ENCODE results near the gene TCP11. TPM values are rescaled to one million over a fixed set of nuclear protein-coding genes. Genes with fewer than 3 reads are reported as not detected.
A peak's percentile ranks its signal among the peaks of the same experiment; 100 is the strongest.

The TCP11 gene
- total RNA-seq, 4 donors from 2014 or later, result not detected

DNA sequence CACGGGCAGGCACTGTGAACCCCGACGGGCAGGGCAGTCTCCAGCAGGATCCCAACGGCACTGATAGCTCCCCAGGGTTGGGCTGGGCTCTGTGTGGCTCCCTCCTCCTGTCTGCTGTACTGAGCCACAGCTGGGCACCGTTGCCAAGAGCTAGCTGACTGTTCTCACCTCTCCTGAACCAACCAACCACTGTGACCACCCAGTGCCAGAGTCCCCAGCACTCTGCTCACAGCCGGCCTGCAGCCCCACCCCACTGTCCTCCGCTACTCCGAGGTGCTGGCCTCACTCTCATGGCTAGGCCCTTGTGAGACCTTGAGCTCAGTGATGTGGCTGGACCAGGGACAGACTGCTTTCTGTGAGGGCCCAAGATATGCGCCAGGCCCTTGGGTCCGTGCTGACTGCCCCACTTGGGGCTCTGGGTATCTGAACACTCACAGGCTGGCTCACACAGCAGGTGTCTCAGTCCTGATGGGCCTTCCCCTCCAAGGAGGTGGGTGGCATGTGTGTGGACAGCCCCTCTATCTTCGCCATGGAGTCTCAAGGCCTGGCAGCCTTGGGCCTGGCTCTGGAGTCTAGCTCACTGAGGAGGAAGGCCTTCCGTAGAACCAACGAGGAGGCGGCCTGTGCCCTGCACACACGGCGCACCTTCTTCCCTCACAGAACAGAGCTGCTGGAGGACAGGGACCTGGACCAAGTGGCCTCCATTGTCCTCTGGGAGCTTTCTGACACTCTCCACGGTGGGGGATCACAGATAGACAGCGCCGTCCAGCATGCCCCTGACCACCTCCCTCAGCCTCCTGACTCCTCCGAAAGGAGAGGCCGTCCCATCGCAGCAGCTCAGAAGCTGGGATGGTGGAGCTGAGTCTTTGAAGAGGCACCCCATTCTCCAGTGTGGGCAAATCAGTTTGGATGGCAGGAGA lies 53.5 kb downstream of the TCP11 start:
- H3K4me1 ChIP-seq, result peaks cover 0 to 24% (median 0%) of the 10 kb centered on the region in 4 donors
- peaks cover 0 to 73% (median 0%) of the 10 kb centered on the region in 3 donors for H3K36me3 ChIP-seq
- H3K4me3 ChIP-seq, result no peak overlapping the region
- no peaks in the 10 kb centered on the region for H3K9me3 ChIP-seq
- DNase-seq, result peak; percentile 11 to 43 (median 42)
- no peak for TF ChIP-seq POLR2A (IDR thresholded peaks at IDR 0.05)
- TF ChIP-seq, protein P1, sequence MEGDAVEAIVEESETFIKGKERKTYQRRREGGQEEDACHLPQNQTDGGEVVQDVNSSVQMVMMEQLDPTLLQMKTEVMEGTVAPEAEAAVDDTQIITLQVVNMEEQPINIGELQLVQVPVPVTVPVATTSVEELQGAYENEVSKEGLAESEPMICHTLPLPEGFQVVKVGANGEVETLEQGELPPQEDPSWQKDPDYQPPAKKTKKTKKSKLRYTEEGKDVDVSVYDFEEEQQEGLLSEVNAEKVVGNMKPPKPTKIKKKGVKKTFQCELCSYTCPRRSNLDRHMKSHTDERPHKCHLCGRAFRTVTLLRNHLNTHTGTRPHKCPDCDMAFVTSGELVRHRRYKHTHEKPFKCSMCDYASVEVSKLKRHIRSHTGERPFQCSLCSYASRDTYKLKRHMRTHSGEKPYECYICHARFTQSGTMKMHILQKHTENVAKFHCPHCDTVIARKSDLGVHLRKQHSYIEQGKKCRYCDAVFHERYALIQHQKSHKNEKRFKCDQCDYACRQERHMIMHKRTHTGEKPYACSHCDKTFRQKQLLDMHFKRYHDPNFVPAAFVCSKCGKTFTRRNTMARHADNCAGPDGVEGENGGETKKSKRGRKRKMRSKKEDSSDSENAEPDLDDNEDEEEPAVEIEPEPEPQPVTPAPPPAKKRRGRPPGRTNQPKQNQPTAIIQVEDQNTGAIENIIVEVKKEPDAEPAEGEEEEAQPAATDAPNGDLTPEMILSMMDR (IDR thresholded peaks at IDR 0.05), result no peak
- no peaks in the 10 kb centered on the region for H3K27me3 ChIP-seq
- no peak overlapping the region for H3K27ac ChIP-seq

DNA sequence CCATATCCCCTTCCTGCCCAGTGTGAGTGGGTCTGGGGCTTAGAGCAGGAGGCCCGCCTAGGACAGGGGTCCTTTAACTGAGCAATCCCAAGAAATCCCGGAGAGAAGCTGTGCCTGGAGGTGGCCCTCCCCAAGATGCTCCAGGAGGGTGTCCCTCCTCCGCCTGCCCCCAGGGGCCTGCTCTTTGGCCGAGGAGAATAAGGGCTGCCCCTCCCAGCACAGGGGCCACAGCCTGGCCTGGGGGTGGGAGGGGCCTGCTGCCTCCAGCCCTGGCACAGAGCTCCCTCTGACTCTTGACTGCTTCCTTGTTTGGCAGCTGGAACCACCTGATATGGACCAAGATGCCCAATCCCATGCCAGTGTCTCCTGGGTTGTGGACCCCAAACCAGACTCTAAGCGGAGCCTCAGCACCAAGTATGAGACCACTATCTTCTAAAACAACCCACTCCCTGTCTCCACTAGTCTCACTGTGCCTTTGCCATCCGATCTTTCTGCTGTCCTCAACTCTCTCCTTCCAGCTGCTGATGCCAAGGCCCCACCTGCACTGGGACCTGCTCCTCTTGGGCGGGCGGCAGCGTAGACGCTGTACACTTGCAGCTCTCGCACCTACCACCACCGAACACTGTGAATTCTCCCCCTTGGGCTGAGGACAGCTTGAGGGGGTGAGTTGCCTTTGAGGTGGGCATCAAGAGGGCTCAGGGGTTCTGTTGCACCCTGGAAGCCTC lies 54.3 kb downstream of the TCP11 start:
- TF ChIP-seq POLR2A (IDR thresholded peaks at IDR 0.05), result no peak
- no peak overlapping the region for H3K27ac ChIP-seq
- H3K36me3 ChIP-seq, result peaks cover 0 to 81% (median 0%) of the 10 kb centered on the region in 3 donors
- DNase-seq, result peak in 1 of 3 donors; percentile 29
- no peaks in the 10 kb centered on the region for H3K27me3 ChIP-seq
- H3K4me3 ChIP-seq, result no peak overlapping the region
- peaks cover 0 to 23% (median 0%) of the 10 kb centered on the region in 4 donors for H3K4me1 ChIP-seq
- no peaks in the 10 kb centered on the region for H3K9me3 ChIP-seq

DNA sequence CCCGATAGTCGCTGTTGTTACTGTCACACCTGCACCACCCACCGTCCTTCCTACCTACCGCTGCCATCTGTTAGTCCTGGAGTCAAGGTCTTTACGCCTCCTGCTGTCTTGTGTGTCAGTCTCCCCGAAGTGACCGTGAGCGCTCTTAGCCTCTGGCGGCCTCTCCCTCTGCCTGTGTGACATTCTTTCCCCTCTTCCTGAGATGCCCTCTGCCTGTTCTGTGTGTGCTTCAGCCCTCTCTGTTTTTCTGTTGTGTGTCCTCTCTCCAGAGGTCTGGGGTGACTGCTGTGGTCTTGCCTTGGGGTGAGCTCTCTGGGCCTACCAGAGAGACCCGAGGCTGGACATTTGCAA lies 54.9 kb downstream of the TCP11 start:
- H3K27me3 ChIP-seq, result no peaks in the 10 kb centered on the region
- DNase-seq, result peak in 1 of 3 donors; percentile 27
- H3K36me3 ChIP-seq, result peaks cover 0 to 86% (median 0%) of the 10 kb centered on the region in 3 donors
- no peak overlapping the region for H3K4me3 ChIP-seq
- H3K4me1 ChIP-seq, result peaks cover 0 to 23% (median 0%) of the 10 kb centered on the region in 4 donors
- TF ChIP-seq, protein P1 (IDR thresholded peaks at IDR 0.05), result no peak
- TF ChIP-seq POLR2A (IDR thresholded peaks at IDR 0.05), result no peak
- no peaks in the 10 kb centered on the region for H3K9me3 ChIP-seq
- no peak overlapping the region for H3K27ac ChIP-seq

DNA sequence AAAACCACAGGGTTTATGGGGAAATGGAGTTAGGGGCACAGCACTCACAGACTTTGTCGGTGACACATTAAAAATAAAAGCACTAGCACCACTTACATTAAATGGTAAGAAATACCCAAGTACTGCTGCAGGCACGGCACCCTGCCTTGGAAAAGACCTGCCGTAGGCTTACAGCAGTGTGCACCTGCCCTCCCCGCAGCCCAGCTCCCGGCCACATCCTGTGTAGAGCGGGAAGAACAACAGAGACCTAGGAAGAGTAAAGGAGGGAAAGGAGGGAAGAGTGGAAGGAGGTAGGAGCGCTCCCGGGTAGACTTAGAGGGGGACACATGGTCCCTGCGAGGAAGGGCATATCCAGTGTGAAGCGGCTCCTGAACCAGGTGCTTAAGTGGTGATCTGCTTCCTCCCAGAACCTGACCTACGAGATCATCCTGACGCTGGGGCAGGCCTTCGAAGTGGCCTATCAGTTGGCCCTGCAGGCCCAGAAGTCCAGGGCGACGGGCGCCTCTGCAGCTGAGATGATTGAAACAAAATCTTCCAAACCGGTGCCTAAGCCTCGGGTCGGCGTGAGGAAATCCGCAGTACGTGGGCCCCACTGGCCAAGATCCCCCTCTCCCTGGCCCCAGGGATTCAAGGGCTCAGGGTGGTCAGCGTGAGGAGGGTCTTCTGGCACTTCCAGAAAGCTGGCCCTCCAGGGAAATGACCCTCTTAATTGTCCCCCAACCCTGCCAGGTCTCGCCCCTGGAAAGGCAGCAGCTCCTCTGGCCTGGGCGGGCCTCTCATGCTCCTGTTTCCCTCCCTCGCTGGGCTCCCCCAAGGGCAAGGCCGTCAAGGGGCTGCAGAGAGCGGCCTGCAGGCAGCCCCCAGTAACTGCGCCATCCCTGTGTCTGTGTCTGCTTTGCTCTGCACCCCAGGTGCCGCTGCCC lies 55.5 kb downstream of the TCP11 start:
- no peaks in the 10 kb centered on the region for H3K9me3 ChIP-seq
- TF ChIP-seq, protein P1 (IDR thresholded peaks at IDR 0.05), result no peak
- TF ChIP-seq POLR2A (IDR thresholded peaks at IDR 0.05), result no peak
- H3K4me3 ChIP-seq, result no peak overlapping the region
- peaks cover 0 to 92% (median 0%) of the 10 kb centered on the region in 3 donors for H3K36me3 ChIP-seq
- H3K27me3 ChIP-seq, result no peaks in the 10 kb centered on the region
- no peak overlapping the region for H3K27ac ChIP-seq
- peak in 1 of 3 donors; percentile 33 for DNase-seq
- H3K4me1 ChIP-seq, result peaks cover 0 to 18% (median 0%) of the 10 kb centered on the region in 4 donors

DNA sequence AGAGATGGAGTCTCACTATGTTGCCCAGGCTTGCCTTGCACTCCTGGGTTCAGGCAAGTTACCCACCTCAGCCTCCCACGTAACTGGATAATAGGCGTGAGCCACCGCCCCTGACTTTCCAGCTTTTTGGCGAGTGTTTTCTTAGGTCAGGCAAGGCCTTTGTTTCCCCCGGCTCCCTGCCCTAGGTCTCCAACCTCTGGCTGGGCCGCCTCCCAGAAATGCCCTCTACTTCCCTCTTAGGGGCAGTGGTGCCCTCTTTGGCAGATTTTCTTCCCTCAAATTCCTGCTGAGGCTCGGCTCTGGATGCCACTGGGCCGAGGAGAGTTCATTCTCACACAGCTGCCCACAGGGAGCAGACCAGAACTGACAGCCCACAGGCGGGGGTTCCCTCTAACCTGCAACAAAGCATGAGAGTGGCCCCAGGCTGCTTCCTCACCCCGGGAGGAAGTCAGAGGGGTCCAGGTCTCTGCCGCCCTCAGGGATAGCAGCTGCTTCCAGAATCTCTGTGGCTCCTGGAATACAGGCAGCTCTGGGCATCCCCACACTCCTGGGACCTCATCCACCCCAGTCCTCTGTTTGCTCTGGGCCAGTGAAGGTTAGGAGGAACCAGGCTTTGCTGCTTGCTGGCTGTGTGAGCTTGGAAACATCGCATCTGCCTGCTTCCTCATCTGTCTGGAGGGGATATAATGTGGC lies 56.5 kb downstream of the TCP11 start:
- no peak overlapping the region for H3K4me3 ChIP-seq
- no peaks in the 10 kb centered on the region for H3K9me3 ChIP-seq
- peaks cover 0 to 95% (median 0%) of the 10 kb centered on the region in 3 donors for H3K36me3 ChIP-seq
- DNase-seq, result peak in 1 of 3 donors; percentile 31
- no peaks in the 10 kb centered on the region for H3K27me3 ChIP-seq
- TF ChIP-seq POLR2A (IDR thresholded peaks at IDR 0.05), result no peak
- TF ChIP-seq, protein P1 (IDR thresholded peaks at IDR 0.05), result no peak
- H3K27ac ChIP-seq, result no peak overlapping the region
- peaks cover 0 to 8% (median 0%) of the 10 kb centered on the region in 4 donors for H3K4me1 ChIP-seq

Data from Peyer's patch (tissue), 4 donors.